Endothelial cell of umbilical vein (primary cell): Measurements from ENCODE around the gene GATA2. TPM values are rescaled to one million over a fixed set of nuclear protein-coding genes. Genes with fewer than 3 reads are reported as not detected.

Experiments
- BruUV-seq: library from RNA; stranded (reverse); fragments of 400-500 nt; replicated peaks from 2 replicates; lab custom pipeline; 2021; lab: Mats Ljungman, UMichigan
- CTCF ChIA-PET: fragments of 300-600, 350-600 bp; sonication (Branson Sonifier 250); formaldehyde crosslinking; loops from one replicate; lab custom pipeline; 2021; ENCODE audit warnings: antibody characterized with exemption, inconsistent platforms; lab: Charles Lee
- POLR2A ChIA-PET: fragments of 300-600, 350-600 bp; sonication (Branson Sonifier 250); formaldehyde crosslinking; loops from one replicate; lab custom pipeline; 2021; ENCODE audit warnings: antibody characterized with exemption, inconsistent platforms; lab: Charles Lee
- DNase-seq: peaks from one replicate; pipeline ENCODE4 v3.0.0-alpha.2; 2011; ENCODE audit warnings: low read depth, low spot score
- FAIRE-seq: peaks from 2 replicates; lab custom pipeline; 2011; peaks lifted over from hg19 to GRCh38; lab: Jason Lieb, UNC
- H2AFZ ChIP-seq: 2 replicates; pipeline ENCODE4 v1.6.0; 2012; ENCODE audit warnings: low read depth, low read length, control low read depth, inconsistent platforms
- H3K27ac ChIP-seq: 2 replicates; pipeline ENCODE4 v1.5.1; 2011; ENCODE audit warnings: low read depth, mild to moderate bottlenecking, control low read depth, low read length, moderate library complexity; ENCODE audit not compliant: insufficient read depth
- H3K27me3 ChIP-seq, 2 experiments: 2 replicates each; pipeline versions ENCODE4 v1.6.0 to v1.6.1; 2011; ENCODE audit warnings: low read length in 2 of 2, mixed read lengths in 1 of 2; ENCODE audit not compliant: control insufficient read depth in 2 of 2, insufficient read depth in 2 of 2
- H3K36me3 ChIP-seq, 2 experiments: 2 replicates in 1 of 2; 3 replicates in 1 of 2; pipeline ENCODE4 v1.5.1; 2011; ENCODE audit warnings: low read length in 2 of 2, mild to moderate bottlenecking in 1 of 2, moderate library complexity in 1 of 2; ENCODE audit not compliant: control insufficient read depth in 2 of 2, insufficient read depth in 2 of 2; ENCODE audit errors: extremely low read depth in 1 of 2
- H3K4me1 ChIP-seq: 3 replicates; pipeline ENCODE4 v1.5.1; 2011; ENCODE audit warnings: mild to moderate bottlenecking, low read length; ENCODE audit not compliant: control insufficient read depth, insufficient read depth; ENCODE audit errors: extremely low read depth
- H3K4me2 ChIP-seq: 2 replicates; pipeline ENCODE4 v1.6.1; 2011; ENCODE audit warnings: low read length, control low read depth, mixed read lengths; ENCODE audit not compliant: insufficient read depth
- H3K4me3 ChIP-seq, 3 experiments: fragments of 200-600 bp in 1 of 3; sonication (generic), shearing (Covaris generic) in 1 of 3; replicated peaks in 1 of 3; 2 replicates each; pipeline ENCODE4 v1.5.1; 2011 to 2016; ENCODE audit warnings: control low read depth in 3 of 3, low read length in 3 of 3, mild to moderate bottlenecking in 2 of 3, inconsistent platforms in 1 of 3, low read depth in 1 of 3, moderate library complexity in 1 of 3; ENCODE audit not compliant: insufficient read depth in 1 of 3
- H3K79me2 ChIP-seq: 2 replicates; pipeline ENCODE4 v1.6.0; 2012; ENCODE audit warnings: low read length, inconsistent platforms; ENCODE audit not compliant: control insufficient read depth, insufficient read depth
- H3K9ac ChIP-seq: replicated peaks from 2 replicates; pipeline ENCODE3; 2011; ENCODE audit warnings: low read length, control low read depth; ENCODE audit not compliant: insufficient read depth; ENCODE audit errors: extremely low read depth
- H3K9me1 ChIP-seq: replicated peaks from 3 replicates; pipeline ENCODE4 v1.6.0; 2011; ENCODE audit warnings: mild to moderate bottlenecking, low read length; ENCODE audit not compliant: control insufficient read depth, insufficient read depth; ENCODE audit errors: extremely low read depth
- H3K9me3 ChIP-seq: replicated peaks from 2 replicates; pipeline ENCODE4 v1.5.1; 2012; ENCODE audit warnings: low read length, inconsistent platforms; ENCODE audit not compliant: control insufficient read depth, insufficient read depth
- H4K20me1 ChIP-seq: replicated peaks from 2 replicates; pipeline ENCODE3; 2011; ENCODE audit warnings: mild to moderate bottlenecking, low read length; ENCODE audit not compliant: control insufficient read depth, insufficient read depth; ENCODE audit errors: extremely low read depth
- EZH2 ChIP-seq: IDR thresholded peaks from 2 replicates; pipeline ENCODE4 v1.6.1; 2012; ENCODE audit warnings: borderline replicate concordance, low read depth, mild to moderate bottlenecking, moderate library complexity, low read length, inconsistent platforms; ENCODE audit not compliant: severe bottlenecking
- FOS ChIP-seq: IDR thresholded peaks from 2 replicates; pipeline ENCODE4 v1.6.1; 2011; ENCODE audit warnings: mild to moderate bottlenecking, low read length, moderate library complexity, borderline replicate concordance; ENCODE audit not compliant: insufficient read depth
- GATA2 ChIP-seq: IDR thresholded peaks from 2 replicates; pipeline ENCODE4 v1.7.0; 2011; ENCODE audit warnings: low read depth, mild to moderate bottlenecking, moderate library complexity, mixed read lengths, low read length; ENCODE audit not compliant: insufficient read length, insufficient read depth
- JUN ChIP-seq: IDR thresholded peaks from 2 replicates; pipeline ENCODE4 v1.6.1; 2011; ENCODE audit warnings: borderline replicate concordance, low read depth; ENCODE audit not compliant: insufficient read length, insufficient read depth
- MYC ChIP-seq: IDR thresholded peaks from one replicate; pipeline ENCODE4 v1.6.1; 2011; ENCODE audit warnings: mild to moderate bottlenecking, low read depth, low read length
- POLR2A ChIP-seq: IDR thresholded peaks from 2 replicates; pipeline ENCODE4 v1.6.1; 2012; ENCODE audit warnings: low read depth, mild to moderate bottlenecking, control low read depth, low read length
- POLR2AphosphoS5 ChIP-seq: IDR thresholded peaks from 2 replicates; pipeline ENCODE4 v1.6.1; 2012; ENCODE audit warnings: low read depth, mild to moderate bottlenecking, control low read depth, low read length, moderate library complexity; ENCODE audit not compliant: insufficient read depth
- dilution Hi-C: fragments of 300-500 bp; cut with MboI; formaldehyde crosslinking; loops from one replicate; pipeline ENCODE4 v1.15.0; 2019; ENCODE audit warnings: low sequenced_read_pairs; ENCODE audit not compliant: extremely low pct_ligation_motif_present
- intact Hi-C: fragments of 100-400 bp; cut with micrococcal nuclease; formaldehyde crosslinking; loops from one replicate; pipeline ENCODE4 v1.10.0; 2022
- polyA plus RNA-seq, 4 experiments: library from polyadenylated mRNA; depleted of rRNA in 3 of 4; stranded (reverse) in 3 of 4; unstranded in 1 of 4; fragments of >200 nt; gene quantifications; 2 replicates each; pipeline versions ENCODE4 v1.2.1 to v1.2.3, GENCODE V29; 2011 to 2012; ENCODE audit warnings: missing spikeins in 1 of 4
- total RNA-seq: library from RNA; stranded (reverse); gene quantifications from 2 replicates; pipeline ENCODE4 v1.2.3, GENCODE V29; 2021
- TF ChIP-seq, protein P1 (sequence below): IDR thresholded peaks from 2 replicates; pipeline ENCODE4 v1.6.1; 2011; ENCODE audit not compliant: insufficient read depth, insufficient read length
- TF ChIP-seq, protein P2 (sequence below), 2 donors: IDR thresholded peaks; 1 replicate in 1 of 2; 2 replicates in 1 of 2; pipeline ENCODE4 v1.5.1; 2011; ENCODE audit warnings: low read length in 2 of 2, mild to moderate bottlenecking in 2 of 2, moderate library complexity in 2 of 2, control low read depth in 1 of 2, inconsistent platforms in 1 of 2, low read depth in 1 of 2; ENCODE audit not compliant: insufficient read depth in 1 of 2; ENCODE audit errors: extremely low read depth in 1 of 2

Gene GATA2
- total and polyA plus RNA-seq, 2 donors (not counting 3 experiments of a cell fraction or from before 2014, with no cell fraction given) = 28.8 to 62.2 TPM

DNA sequence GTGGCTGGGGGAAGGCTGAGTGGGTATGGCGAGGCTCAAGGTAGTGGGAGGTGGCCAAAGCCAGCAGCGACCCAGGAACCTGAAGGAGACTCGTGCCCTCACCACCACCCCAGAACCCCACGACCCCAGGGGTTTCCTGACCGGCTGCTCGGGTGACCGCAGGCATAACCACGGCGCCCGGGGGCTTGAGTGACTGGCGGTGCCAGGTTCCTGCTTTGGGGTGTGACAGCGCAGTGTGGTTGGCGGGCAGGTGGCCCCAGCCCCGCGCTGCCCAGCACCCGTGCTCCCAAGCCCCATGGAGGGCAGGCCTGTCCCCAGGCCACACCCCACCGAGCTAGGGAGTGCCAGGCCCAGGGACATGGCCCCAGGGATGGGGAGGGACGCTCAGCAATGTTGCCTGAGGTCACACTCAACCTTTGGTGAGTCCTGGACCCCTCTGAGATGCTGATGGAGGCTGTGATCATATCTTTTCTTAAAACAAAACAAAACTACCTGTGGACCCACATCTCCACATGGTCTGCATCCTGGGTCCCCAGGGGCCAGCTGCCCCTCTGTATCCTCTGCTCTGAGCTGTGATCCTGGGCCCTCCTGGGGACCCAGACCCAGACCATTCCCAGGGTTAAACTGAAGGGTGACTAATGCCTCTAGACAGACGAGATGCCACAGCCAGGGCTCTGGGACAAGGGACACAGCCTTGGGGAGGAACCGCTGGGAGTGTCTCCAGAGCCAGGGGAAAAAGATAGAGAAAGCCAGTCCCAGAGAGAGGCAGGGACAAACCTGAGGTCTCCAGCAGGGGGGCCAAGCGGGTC, 39.3 kb downstream of the GATA2 start:
- Histone ChIP-seq H3K27ac (no peak overlapping the region), H2AFZ (no peak overlapping the region), H3K9me1 (no peaks in the 10 kb centered on the region), H3K79me2 (no peaks in the 10 kb centered on the region), H3K36me3 (no peaks in the 10 kb centered on the region), H4K20me1 (no peaks in the 10 kb centered on the region), H3K4me3 (no peak overlapping the region), H3K27me3 (peaks cover 5 to 22% of the 10 kb centered on the region in 2 experiments), H3K9ac (no peak overlapping the region), H3K4me2 (no peak overlapping the region), H3K4me1 (peaks cover 3% of the 10 kb centered on the region), H3K9me3 (no peaks in the 10 kb centered on the region)
- no peak for TF ChIP-seq POLR2A
- TF ChIP-seq EZH2 = no peak
- no peak for TF ChIP-seq JUN
- no peak for TF ChIP-seq MYC
- TF ChIP-seq POLR2AphosphoS5 = no peak
- TF ChIP-seq, protein P1, sequence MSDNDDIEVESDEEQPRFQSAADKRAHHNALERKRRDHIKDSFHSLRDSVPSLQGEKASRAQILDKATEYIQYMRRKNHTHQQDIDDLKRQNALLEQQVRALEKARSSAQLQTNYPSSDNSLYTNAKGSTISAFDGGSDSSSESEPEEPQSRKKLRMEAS = no peak
- no peak for TF ChIP-seq GATA2
- TF ChIP-seq, protein P2, sequence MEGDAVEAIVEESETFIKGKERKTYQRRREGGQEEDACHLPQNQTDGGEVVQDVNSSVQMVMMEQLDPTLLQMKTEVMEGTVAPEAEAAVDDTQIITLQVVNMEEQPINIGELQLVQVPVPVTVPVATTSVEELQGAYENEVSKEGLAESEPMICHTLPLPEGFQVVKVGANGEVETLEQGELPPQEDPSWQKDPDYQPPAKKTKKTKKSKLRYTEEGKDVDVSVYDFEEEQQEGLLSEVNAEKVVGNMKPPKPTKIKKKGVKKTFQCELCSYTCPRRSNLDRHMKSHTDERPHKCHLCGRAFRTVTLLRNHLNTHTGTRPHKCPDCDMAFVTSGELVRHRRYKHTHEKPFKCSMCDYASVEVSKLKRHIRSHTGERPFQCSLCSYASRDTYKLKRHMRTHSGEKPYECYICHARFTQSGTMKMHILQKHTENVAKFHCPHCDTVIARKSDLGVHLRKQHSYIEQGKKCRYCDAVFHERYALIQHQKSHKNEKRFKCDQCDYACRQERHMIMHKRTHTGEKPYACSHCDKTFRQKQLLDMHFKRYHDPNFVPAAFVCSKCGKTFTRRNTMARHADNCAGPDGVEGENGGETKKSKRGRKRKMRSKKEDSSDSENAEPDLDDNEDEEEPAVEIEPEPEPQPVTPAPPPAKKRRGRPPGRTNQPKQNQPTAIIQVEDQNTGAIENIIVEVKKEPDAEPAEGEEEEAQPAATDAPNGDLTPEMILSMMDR (IDR thresholded peaks at IDR 0.05; ENCODE audit: extremely low read depth in 1 of 2, insufficient read depth in 1 of 2, low read depth in 1 of 2, low read length in 2 of 2) = no peak
- no peak for TF ChIP-seq FOS
- ChIA-PET POLR2A (no interaction called here), CTCF (interaction anchor here (1.6 kb wide), 1 partner anchor 15 kb away, joined by 3 read pairs; no protein-coding TSS in a partner anchor)
- intact Hi-C loops = no loop called here
- DNase-seq (no peak), FAIRE-seq (no peak)
- dilution Hi-C loops = no loop called here
- BruUV-seq = no TSS peak
